Left cardiac atrium (tissue), 4 donors: ENCODE results near the gene MAP7. TPM values are rescaled to one million over a fixed set of nuclear protein-coding genes. Genes with fewer than 3 reads are reported as not detected.
"Not testable (repeated sequence)": the region's sequence is repeated elsewhere in the genome, so short reads cannot be mapped to it uniquely, and the experiment has no call there.

Experiments used
- ATAC-seq, 2 donors: fragments of 200-7000 bp; cut with Tn5 transposase; one replicate each; pipeline ENCODE4 v1.9.1; 2020; ENCODE audit warnings: mild to moderate bottlenecking in 2 of 2, moderate library complexity in 2 of 2
- DNase-seq: peaks from one replicate; pipeline ENCODE4 v3.0.0-alpha.2; 2020
- intact Hi-C, 2 donors: fragments of 100-400 bp; cut with DNase I; formaldehyde crosslinking; loops; one replicate each; pipeline versions ENCODE4 v1.14.1 to v1.15.1; 2022 to 2023
- total RNA-seq, 2 donors: library from RNA; stranded (reverse); fragmentation: NEBNext Ultra II Directional; extraction: Animal tissue kit (Norgen Biotek cat#: 25700); gene quantifications; one replicate each; pipeline ENCODE4 v1.2.1, GENCODE V29; 2021
- donor health status: DM: no; HTN: yes; CAD: no.
- donor health status: DM: no; HTN: yes; CAD: no; lungs with severe emphysema.
- donor health status: DM: yes; HTN: yes; CAD: no.
- donor health status: Dilated cardiomyopathy.

Gene MAP7
- total RNA-seq, 2 donors from 2014 or later, result 2.2 to 2.3 TPM

DNA sequence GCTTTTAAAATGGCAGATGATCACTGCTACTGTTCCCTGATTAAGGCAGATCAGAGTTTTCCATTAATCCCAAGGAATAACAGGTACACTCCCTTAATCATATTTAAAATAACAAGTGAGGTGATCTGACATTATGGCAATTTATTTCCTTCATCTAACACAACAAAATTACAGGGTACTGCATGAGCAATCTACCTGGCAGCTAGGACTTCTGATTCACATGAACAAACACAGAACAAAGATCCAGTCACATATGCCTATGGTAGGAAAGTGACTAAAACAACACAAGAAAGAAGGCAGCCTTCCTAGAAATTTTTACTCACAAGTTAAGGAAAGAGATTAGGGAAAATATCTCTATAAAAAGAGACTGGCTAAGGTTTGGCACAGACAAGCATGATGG lies 33.2 kb downstream of the MAP7 start:
- intact Hi-C loops, result no loop called here
- no peak for DNase-seq
- no peak for ATAC-seq

DNA sequence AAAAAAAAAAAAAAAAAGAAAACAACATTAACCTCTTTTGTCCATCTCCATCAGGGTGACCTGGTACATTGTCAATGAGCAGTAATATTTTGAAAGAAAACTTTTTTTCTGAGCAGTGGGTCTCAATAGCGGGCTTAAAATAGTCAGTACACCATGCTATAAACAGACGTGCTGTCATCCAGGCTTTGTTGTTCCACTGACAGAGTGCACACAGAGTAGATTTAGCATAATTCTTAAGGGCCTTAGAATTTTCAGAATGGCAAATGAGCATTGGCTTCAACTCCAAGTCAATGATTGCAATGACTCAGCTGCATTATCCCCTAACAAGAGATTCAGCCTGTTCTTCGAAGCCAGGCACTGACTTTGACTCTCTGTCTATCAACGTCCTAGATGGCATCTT lies 35.6 kb downstream of the MAP7 start:
- intact Hi-C loops, result no loop called here
- ATAC-seq (no peak), DNase-seq (no peak)

- DNase-seq, result peak; percentile 39
- intact Hi-C loops, result no loop called here
- peak in 1 of 2 donors; percentile 94 for ATAC-seq
Measured at GRCh38 chr6:136511926-136512325, 38.3 kb downstream of the MAP7 start.

GRCh38 chr6:136511397-136511796 lies 38.8 kb downstream of the MAP7 start:
- intact Hi-C loops, result no loop called here

GRCh38 chr6:136510782-136511181 lies 39.4 kb downstream of the MAP7 start:
- DNase-seq (no peak), ATAC-seq (no peak)
- intact Hi-C loops, result no loop called here

More at GRCh38 chr6:136511397-136511796, 38.8 kb downstream of the MAP7 start:
- no peak for DNase-seq
- ATAC-seq, result peak in 1 of 2 donors; percentile 71

DNA sequence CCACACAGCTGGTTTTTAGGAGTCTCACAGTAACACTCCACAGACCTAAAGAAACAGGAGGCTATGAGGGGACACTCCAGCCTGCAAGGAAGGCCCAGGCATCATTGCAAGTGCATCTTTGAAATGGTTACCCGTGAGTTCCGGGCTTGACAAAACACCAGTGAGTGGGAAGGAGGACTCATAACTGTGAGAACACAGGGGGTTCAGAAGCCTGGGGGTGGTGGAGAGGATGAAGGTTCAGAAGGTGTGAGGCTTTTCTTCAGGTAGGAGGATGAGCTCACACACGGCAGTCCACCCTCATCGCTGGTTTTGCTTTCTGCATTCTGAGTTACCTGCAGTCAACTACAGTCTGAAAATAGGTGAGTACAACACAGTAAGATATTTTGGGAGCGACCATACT lies 39.9 kb downstream of the MAP7 start:
- DNase-seq, result no peak
- no peak for ATAC-seq
- intact Hi-C loops, result no loop called here

DNA sequence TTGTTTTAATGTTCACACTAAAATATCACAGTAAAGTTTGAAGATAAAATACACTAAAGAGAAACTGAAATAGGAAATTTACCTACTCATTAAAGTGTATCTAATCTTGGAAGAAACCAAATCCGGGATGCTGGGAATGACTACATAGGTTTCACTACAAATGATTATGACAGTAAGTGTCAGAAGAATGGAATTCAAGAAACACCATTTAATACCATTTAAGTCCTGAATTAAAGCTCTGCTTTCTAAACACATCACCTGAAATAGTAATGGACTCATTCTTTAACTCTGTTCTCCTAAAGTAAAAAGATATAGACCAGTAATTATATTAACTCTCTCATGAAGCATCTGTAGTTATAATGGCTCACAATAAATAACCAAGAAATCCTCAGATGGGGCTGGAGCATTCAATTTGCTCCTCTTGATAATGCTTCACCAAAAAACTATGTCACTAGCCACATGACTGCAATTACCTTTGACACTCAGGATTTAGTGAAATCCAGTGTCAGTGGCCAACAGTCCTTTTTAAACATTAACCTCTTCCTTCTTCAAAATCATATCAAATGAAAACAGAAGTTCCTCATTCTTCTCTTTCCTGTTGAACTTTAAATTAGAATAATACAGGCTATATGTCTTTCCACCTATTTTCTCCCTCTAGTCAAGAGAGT lies 41.4 kb downstream of the MAP7 start:
- DNase-seq (no peak), ATAC-seq (no peak)
- intact Hi-C loops, result no loop called here

DNA sequence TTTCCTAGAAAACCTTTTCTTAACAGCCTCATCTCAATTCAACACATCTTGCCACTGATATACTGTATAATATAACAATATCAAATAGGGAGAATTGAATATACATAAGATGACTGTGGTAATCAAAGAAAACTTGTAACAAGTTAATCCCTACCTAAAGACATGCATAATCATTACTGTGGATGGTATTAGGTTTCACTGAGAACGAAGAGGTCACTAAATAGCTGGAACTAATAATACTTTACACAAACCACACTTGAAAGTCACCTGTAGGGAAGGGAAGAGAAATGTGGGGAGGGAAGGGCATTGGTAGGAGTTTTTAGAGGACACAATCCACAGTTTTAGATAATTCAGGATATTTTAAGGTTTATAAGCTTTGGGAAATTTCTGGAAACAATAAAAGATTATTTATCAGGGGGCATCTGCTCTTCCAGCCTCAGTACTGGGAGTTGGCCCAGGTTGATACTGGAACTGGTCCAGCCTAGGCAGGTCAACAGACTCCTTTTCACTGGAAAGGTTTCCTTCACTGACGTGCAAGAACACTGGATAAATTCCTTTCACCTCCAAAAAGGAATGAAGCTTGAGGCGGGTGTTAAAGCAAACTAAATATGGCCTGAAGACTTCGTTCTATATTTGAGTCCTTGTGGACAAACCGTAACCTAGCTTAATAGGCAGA lies 44.0 kb downstream of the MAP7 start:
- intact Hi-C loops, result no loop called here
- ATAC-seq (no peak), DNase-seq (no peak)

GRCh38 chr6:136503303-136504029 lies 46.8 kb downstream of the MAP7 start:
- ATAC-seq, result no peak
- DNase-seq, result no peak
- intact Hi-C loops, result no loop called here

GRCh38 chr6:136502786-136503185 lies 47.4 kb downstream of the MAP7 start:
- intact Hi-C loops, result no loop called here
- ATAC-seq (no peak), DNase-seq (no peak)

GRCh38 chr6:136501514-136501913 lies 48.7 kb downstream of the MAP7 start:
- ATAC-seq (no peak), DNase-seq (no peak)
- intact Hi-C loops, result no loop called here

GRCh38 chr6:136501096-136501495 lies 49.1 kb downstream of the MAP7 start:
- ATAC-seq (no peak), DNase-seq (no peak)
- intact Hi-C loops, result no loop called here

DNA sequence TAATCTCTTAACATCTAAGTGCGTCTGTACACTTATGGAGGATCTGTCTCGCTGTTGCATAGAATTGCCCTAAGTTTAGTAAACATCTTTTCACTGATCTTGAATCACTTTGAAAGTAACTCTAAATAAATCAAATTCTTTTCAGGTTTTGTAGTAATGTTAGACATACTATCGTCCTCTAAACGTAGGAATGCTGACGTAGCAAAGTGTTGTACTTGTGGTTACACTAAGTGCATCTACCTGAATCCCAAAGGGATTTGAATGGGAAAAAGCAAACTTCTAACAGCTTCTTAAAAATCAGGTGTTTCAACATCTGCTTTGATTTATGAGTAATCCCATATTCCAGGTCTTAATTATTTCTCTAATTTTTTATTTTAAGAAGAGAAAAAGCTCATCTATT lies 49.8 kb downstream of the MAP7 start:
- DNase-seq, result no peak
- intact Hi-C loops, result no loop called here
- ATAC-seq, result no peak

DNA sequence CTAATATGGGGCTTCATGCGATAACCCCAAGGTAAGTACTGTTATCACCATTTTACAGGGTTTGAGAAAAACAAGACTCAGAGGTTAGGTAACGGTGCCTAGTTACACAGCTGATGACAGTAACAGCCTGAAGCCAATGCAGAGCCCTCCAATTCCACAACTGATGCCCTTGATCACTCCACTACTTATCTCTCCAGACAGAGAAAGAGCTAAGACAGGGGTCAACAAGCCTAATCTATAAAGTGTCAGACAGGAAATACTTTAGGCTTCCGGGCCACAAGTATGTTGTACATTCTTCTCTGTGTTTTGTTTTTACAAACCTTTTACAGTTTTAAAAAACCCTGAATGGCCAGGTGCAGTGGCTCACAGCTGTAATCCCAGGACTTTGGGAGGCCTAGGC lies 50.9 kb downstream of the MAP7 start:
- intact Hi-C loops, result no loop called here

GRCh38 chr6:136496449-136496848 lies 53.8 kb downstream of the MAP7 start:
- DNase-seq, intact Hi-C loops, ATAC-seq: not testable (repeated sequence)

More for the DNA sequence above, 50.9 kb downstream of the MAP7 start:
- DNase-seq (no peak), ATAC-seq (no peak)

- intact Hi-C loops, result no loop called here
- ATAC-seq (no peak), DNase-seq (no peak)
Measured at GRCh38 chr6:136494710-136495109, 55.5 kb downstream of the MAP7 start.

DNA sequence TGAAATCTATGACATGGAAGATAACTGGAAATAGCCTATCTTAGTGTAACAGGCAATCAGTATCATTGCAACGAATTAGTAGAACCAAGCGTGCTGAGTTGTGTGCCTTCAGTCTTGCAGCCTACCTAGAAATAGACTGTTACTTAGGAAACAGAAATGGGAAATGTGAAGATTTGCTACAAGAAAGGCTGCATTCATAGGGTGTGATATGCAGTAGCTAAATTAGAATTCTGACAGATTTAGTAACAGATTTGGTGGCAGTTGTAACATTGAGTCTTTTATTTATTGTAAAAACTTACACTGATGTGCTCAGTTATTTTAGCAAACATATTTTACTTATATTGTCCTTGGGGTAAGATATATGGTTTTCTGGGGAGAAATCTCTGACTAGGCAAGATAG lies 56.2 kb downstream of the MAP7 start:
- DNase-seq (no peak), ATAC-seq (no peak)
- intact Hi-C loops, result no loop called here

DNA sequence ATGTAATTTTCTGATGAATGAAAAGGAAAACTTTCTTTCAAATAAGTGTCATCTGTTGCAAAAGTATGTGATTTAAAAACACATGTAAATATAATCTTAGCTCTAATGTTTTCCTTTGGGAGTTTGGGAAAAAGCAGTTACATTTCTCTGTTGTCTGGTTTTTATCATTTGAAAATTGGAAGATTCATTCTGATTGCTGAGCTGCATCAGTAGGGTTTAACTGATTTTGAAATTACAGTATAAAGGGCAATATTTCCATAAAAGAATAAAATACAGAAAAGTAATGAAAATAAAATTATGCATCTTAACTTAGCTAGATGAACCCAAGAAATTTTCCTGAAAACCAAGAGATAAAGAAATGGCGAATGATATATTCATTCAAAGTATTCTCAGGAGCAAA lies 57.8 kb downstream of the MAP7 start:
- DNase-seq, result no peak
- intact Hi-C loops, result no loop called here

GRCh38 chr6:136491754-136492153 lies 58.5 kb downstream of the MAP7 start:
- no peak for DNase-seq
- intact Hi-C loops, result no loop called here
- ATAC-seq, result no peak

More for the DNA sequence above, 57.8 kb downstream of the MAP7 start:
- no peak for ATAC-seq

- intact Hi-C loops, result no loop called here
- DNase-seq (no peak), ATAC-seq (no peak)
Measured at GRCh38 chr6:136491251-136491650, 59.0 kb downstream of the MAP7 start.
